Neural cell (in vitro differentiated cells): ENCODE results near the gene ZSCAN31. TPM values are rescaled to one million over a fixed set of nuclear protein-coding genes. Genes with fewer than 3 reads are reported as not detected.
A peak's percentile ranks its signal among the peaks of the same experiment; 100 is the strongest.

Experiments
- H2AFZ ChIP-seq: fragments of 200-600, 300-800 bp; sonication (generic), shearing (Covaris generic); 2 replicates; pipeline ENCODE4 v1.6.0; 2014; ENCODE audit warnings: low read depth, mild to moderate bottlenecking, antibody characterized with exemption, low read length, moderate library complexity
- H3F3A ChIP-seq: fragments of 200-600 bp; shearing (Covaris generic); 2 replicates; pipeline ENCODE4 v1.6.1; 2016; ENCODE audit warnings: mild to moderate bottlenecking, moderate library complexity, mixed read lengths, antibody characterized with exemption, low read length; ENCODE audit not compliant: insufficient read depth, poor library complexity, severe bottlenecking
- H3K27ac ChIP-seq: fragments of 200-600, 300-800 bp; sonication (generic), shearing (Covaris generic); 2 replicates; pipeline ENCODE4 v1.5.1; 2014; ENCODE audit warnings: mild to moderate bottlenecking, low read length, moderate library complexity
- H3K27me3 ChIP-seq: fragments of 300-800, 200-600 bp; sonication (generic), shearing (Covaris generic); 2 replicates; pipeline ENCODE4 v1.6.0; 2014; ENCODE audit warnings: mild to moderate bottlenecking, low read depth, low read length, moderate library complexity; ENCODE audit not compliant: insufficient read depth
- H3K36me3 ChIP-seq: fragments of 300-800, 200-600 bp; sonication (generic), shearing (Covaris generic); 2 replicates; pipeline ENCODE4 v1.5.1; 2014; ENCODE audit warnings: mild to moderate bottlenecking, antibody characterized with exemption, low read length, moderate library complexity; ENCODE audit not compliant: insufficient read depth
- H3K4me2 ChIP-seq: fragments of 300-800, 200-600 bp; sonication (generic), shearing (Covaris generic); 2 replicates; pipeline ENCODE4 v1.6.0; 2014; ENCODE audit warnings: mild to moderate bottlenecking, low read length
- H3K4me3 ChIP-seq: fragments of 300-800, 200-600 bp; sonication (generic), shearing (Covaris generic); 2 replicates; pipeline ENCODE4 v1.5.1; 2014; ENCODE audit warnings: mild to moderate bottlenecking, low read length, moderate library complexity
- H3K79me2 ChIP-seq: fragments of 200-600 bp; shearing (Covaris generic); replicated peaks from 2 replicates; pipeline ENCODE4 v1.6.0; 2014; ENCODE audit warnings: mild to moderate bottlenecking, low read length, moderate library complexity; ENCODE audit not compliant: insufficient read depth
- H3K9ac ChIP-seq: fragments of 300-800, 200-600 bp; sonication (generic), shearing (Covaris generic); 2 replicates; pipeline ENCODE4 v1.6.1; 2016; ENCODE audit warnings: mild to moderate bottlenecking, low read length, mixed read lengths
- H3K9me2 ChIP-seq: fragments of 200-600 bp; shearing (Covaris generic); 2 replicates; pipeline ENCODE4 v1.6.1; 2016; ENCODE audit warnings: mild to moderate bottlenecking, low read length, mixed read lengths; ENCODE audit not compliant: insufficient read depth
- H3K9me3 ChIP-seq: fragments of 200-600, 300-800 bp; sonication (generic), shearing (Covaris generic); 2 replicates; pipeline ENCODE4 v1.6.1; 2016; ENCODE audit warnings: mild to moderate bottlenecking, mixed run types, low read length, moderate library complexity, mixed read lengths
- H4K20me1 ChIP-seq: fragments of 200-600 bp; shearing (Covaris generic); 2 replicates; pipeline ENCODE4 v1.6.1; 2016; ENCODE audit warnings: mild to moderate bottlenecking, mixed run types; ENCODE audit not compliant: insufficient read depth
- CTCF ChIP-seq: fragments of 450-650 bp; IDR thresholded peaks from 2 replicates; pipeline ENCODE4 v1.5.1; 2014; ENCODE audit warnings: antibody characterized with exemption, mild to moderate bottlenecking, moderate library complexity; ENCODE audit not compliant: poor library complexity, severe bottlenecking
- EP300 ChIP-seq: fragments of 450-650 bp; conservative IDR thresholded peaks from 2 replicates; pipeline ENCODE4 v1.6.1; 2014; ENCODE audit warnings: antibody characterized with exemption, mild to moderate bottlenecking, moderate library complexity; ENCODE audit not compliant: poor library complexity, severe bottlenecking
- EZH2 ChIP-seq: fragments of 200-600, 300-800 bp; shearing (Covaris generic), sonication (generic); IDR thresholded peaks from 2 replicates; pipeline ENCODE4 v1.6.1; 2014; ENCODE audit warnings: antibody characterized with exemption, low read length, borderline replicate concordance, mild to moderate bottlenecking; ENCODE audit not compliant: insufficient read depth, poor library complexity, severe bottlenecking
- MXI1 ChIP-seq: fragments of 450-650 bp; conservative IDR thresholded peaks from 2 replicates; pipeline ENCODE4 v1.6.1; 2014; ENCODE audit warnings: antibody characterized with exemption, mild to moderate bottlenecking; ENCODE audit not compliant: poor library complexity, severe bottlenecking
- POLR2AphosphoS5 ChIP-seq: IDR thresholded peaks from 2 replicates; pipeline ENCODE4 v1.6.1; 2012
- RAD21 ChIP-seq: fragments of 450-650 bp; conservative IDR thresholded peaks from 2 replicates; pipeline ENCODE4 v1.6.1; 2014; ENCODE audit warnings: antibody characterized with exemption, mild to moderate bottlenecking, moderate library complexity
- REST ChIP-seq: IDR thresholded peaks from 2 replicates; pipeline ENCODE4 v1.6.1; 2012; ENCODE audit warnings: borderline replicate concordance
- SMC3 ChIP-seq: fragments of 450-650 bp; conservative IDR thresholded peaks from 2 replicates; pipeline ENCODE4 v1.6.1; 2014; ENCODE audit warnings: antibody characterized with exemption, mild to moderate bottlenecking, moderate library complexity; ENCODE audit not compliant: poor library complexity
- TAF1 ChIP-seq: IDR thresholded peaks from 2 replicates; pipeline ENCODE4 v1.6.1; 2012; ENCODE audit warnings: low read depth
- polyA plus RNA-seq: library from polyadenylated mRNA; depleted of rRNA; stranded (reverse); fragments of >200 nt; gene quantifications from 2 replicates; pipeline ENCODE4 v1.2.3, GENCODE V29; 2014

Gene ZSCAN31
- polyA plus RNA-seq, 1 donor from 2014 or later = 2.6 TPM

- no peaks in the 10 kb centered on the region for H3K36me3 ChIP-seq
- H3F3A ChIP-seq = peaks cover 3% of the 10 kb centered on the region
- peak overlapping the region; percentile 60 for H3K4me2 ChIP-seq
- TF ChIP-seq MXI1 = no peak
- peaks cover 30% of the 10 kb centered on the region for H3K79me2 ChIP-seq
- H3K27ac ChIP-seq = peak overlapping the region; percentile 93
- no peaks in the 10 kb centered on the region for H3K9me2 ChIP-seq
- H3K27me3 ChIP-seq = no peaks in the 10 kb centered on the region
- H3K9ac ChIP-seq = peak overlapping the region; percentile 86
- no peaks in the 10 kb centered on the region for H4K20me1 ChIP-seq
- H3K4me3 ChIP-seq = peak overlapping the region; percentile 74
- H2AFZ ChIP-seq = peak overlapping the region; percentile 87
- H3K9me3 ChIP-seq = no peaks in the 10 kb centered on the region
Observed at GRCh38 chr6:28349344-28349891, 13.5 kb upstream of the ZSCAN31 start.

- no peak overlapping the region for H3K4me3 ChIP-seq
- TF ChIP-seq EP300 = no peak
- TF ChIP-seq TAF1 = no peak
- TF ChIP-seq CTCF = no peak
- TF ChIP-seq RAD21 = no peak
- no peak for TF ChIP-seq POLR2AphosphoS5
- no peak for TF ChIP-seq REST
- TF ChIP-seq EZH2 = no peak
- no peak for TF ChIP-seq MXI1
- no peak for TF ChIP-seq SMC3
- H2AFZ ChIP-seq = no peak overlapping the region
- no peaks in the 10 kb centered on the region for H3K9me2 ChIP-seq
- no peaks in the 10 kb centered on the region for H3K9me3 ChIP-seq
- peaks cover 24% of the 10 kb centered on the region for H3K79me2 ChIP-seq
- no peaks in the 10 kb centered on the region for H4K20me1 ChIP-seq
- no peak overlapping the region for H3K4me2 ChIP-seq
- H3K9ac ChIP-seq = no peak overlapping the region
- H3K36me3 ChIP-seq = no peaks in the 10 kb centered on the region
- H3F3A ChIP-seq = peaks cover 3% of the 10 kb centered on the region
- no peaks in the 10 kb centered on the region for H3K27me3 ChIP-seq
- no peak overlapping the region for H3K27ac ChIP-seq
Observed at GRCh38 chr6:28347119-28347518, 11.2 kb upstream of the ZSCAN31 start.

GRCh38 chr6:28345201-28345600 lies 9.3 kb upstream of the ZSCAN31 start:
- no peak for TF ChIP-seq EP300
- no peak for TF ChIP-seq RAD21
- no peak for TF ChIP-seq REST
- TF ChIP-seq TAF1 = no peak
- TF ChIP-seq SMC3 = no peak
- TF ChIP-seq MXI1 = no peak
- TF ChIP-seq CTCF = no peak
- no peak for TF ChIP-seq POLR2AphosphoS5
- no peak for TF ChIP-seq EZH2
- H4K20me1 ChIP-seq = no peaks in the 10 kb centered on the region
- H2AFZ ChIP-seq = no peak overlapping the region
- no peak overlapping the region for H3K4me3 ChIP-seq
- H3K79me2 ChIP-seq = peaks cover 5% of the 10 kb centered on the region
- H3K9me2 ChIP-seq = no peaks in the 10 kb centered on the region
- no peaks in the 10 kb centered on the region for H3K27me3 ChIP-seq
- no peaks in the 10 kb centered on the region for H3K36me3 ChIP-seq
- no peaks in the 10 kb centered on the region for H3F3A ChIP-seq
- H3K9ac ChIP-seq = no peak overlapping the region
- no peak overlapping the region for H3K4me2 ChIP-seq
- H3K9me3 ChIP-seq = no peaks in the 10 kb centered on the region
- H3K27ac ChIP-seq = no peak overlapping the region
